GM21737 (cell line): ENCODE measurements around the gene FGGY.
"Not testable (repeated sequence)": the region's sequence is repeated elsewhere in the genome, so short reads cannot be mapped to it uniquely, and the experiment has no call there.

Experiments used
- ATAC-seq: cut with Tn5 transposase; IDR thresholded peaks from one replicate; pipeline ENCODE4 v1.9.1; 2021; ENCODE audit warnings: mild to moderate bottlenecking, moderate library complexity; ENCODE audit not compliant: unreplicated experiment

Gene FGGY

DNA sequence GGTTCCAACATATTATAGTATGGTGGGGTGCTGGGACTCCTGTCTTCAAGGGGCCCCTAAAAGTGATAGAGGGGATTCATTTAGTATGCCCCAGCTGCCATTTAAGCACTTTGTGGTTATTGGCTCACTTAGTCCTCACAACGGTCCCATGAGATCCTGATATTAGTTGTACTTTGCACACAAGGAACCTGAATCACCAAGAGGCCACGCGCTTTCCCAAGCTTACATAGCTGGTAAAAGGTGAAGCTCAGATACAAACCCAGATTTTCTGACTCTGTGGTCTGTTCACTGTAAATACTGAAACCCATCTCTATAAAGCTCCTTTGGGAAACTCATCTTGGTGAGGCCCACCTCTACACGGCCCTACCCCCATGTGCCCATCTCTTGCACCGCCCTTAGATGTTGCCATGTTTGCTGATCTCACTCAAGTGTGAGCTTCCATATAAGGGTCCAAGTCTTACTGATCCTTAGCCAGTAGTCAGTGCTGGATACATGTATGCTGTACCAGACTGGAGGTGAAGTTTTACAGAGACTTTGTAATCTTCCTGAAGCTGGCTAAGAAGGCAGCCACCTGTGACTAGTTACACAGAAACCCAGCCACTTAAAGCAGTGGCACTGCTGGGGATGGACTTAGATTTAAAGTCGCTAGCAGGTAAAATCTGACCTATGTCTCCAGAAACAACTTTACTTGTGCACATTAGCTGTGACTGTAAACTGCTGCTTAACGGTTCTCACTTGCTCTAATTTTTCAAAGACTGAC lies 393.5 kb downstream of the FGGY start:
- ATAC-seq: no peak

DNA sequence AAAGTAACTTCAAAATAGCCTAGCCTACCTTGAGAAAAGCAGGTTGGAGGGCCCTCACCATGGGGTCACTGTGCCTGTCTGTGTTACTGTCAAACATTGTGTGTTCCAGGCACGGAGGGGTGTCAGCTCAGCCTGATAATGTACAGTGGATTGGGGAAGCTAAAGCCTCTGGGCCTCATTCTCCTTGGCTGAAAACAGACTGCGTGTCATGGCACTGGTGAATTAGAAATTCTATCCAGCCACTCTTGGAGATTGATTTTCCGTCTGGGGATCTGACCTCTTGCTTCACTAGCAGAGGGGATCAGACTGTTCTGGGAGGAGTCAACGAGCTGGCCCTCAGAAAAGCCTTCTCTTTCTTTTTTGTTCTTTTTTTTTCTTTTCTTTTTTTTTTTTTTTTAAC lies 394.4 kb downstream of the FGGY start:
- no peak for ATAC-seq

DNA sequence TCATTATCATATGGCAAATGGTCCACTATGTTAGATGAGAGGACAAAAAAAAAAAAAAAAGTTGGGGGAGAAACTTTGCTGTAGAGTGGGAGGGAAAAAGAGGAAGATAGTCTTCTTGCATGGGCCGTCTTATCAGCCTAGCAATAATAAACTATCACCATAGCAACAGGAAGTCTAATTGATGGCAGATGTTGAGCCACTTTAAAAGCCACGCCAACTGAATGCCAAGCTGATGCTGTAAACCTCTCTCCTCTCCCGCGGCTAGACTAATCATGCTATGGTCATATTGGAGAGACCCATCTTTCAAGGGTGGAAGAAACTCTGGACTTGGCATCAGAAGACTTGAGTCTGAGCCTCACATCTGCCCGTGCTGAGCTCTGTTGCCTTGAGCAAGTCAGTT lies 395.7 kb downstream of the FGGY start:
- ATAC-seq: no peak

DNA sequence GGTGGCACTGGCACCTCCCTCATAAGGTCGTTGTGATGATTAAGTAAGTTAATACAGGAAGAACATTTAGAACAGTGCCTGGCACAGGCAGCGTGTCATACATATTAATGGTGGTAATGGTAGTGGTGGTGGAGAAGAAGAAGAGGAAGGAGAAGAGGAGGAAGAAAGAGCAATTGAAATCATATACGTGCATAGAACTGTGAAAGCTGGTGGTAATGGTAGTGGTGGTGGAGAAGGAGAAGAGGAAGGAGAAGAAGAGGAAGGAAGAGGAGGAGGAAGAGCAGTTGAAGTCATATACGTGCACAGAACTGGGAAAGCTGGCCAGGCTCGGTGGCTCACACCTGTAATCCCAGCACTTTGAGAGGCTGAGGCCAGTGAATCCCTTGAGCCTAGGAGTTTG lies 396.5 kb downstream of the FGGY start:
- ATAC-seq: no peak

DNA sequence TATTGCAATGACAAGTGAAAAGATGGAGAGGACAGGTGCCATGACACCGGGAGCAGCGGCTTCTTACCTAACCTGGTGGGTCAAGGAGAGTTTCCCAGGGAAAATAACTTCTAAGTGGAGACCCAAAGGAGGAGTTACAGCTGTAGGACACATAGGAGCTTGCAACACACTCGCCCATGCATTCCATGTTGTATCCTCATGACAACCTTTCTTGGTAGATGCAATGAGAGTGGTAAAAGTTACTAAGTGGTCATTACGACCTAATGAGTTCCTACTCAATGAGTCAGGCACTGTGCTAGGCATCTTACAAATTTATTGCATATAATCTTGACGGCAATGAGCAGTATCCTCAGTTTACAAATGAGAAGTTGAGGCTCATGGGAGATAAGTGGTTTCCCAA lies 398.4 kb downstream of the FGGY start:
- ATAC-seq: no peak

DNA sequence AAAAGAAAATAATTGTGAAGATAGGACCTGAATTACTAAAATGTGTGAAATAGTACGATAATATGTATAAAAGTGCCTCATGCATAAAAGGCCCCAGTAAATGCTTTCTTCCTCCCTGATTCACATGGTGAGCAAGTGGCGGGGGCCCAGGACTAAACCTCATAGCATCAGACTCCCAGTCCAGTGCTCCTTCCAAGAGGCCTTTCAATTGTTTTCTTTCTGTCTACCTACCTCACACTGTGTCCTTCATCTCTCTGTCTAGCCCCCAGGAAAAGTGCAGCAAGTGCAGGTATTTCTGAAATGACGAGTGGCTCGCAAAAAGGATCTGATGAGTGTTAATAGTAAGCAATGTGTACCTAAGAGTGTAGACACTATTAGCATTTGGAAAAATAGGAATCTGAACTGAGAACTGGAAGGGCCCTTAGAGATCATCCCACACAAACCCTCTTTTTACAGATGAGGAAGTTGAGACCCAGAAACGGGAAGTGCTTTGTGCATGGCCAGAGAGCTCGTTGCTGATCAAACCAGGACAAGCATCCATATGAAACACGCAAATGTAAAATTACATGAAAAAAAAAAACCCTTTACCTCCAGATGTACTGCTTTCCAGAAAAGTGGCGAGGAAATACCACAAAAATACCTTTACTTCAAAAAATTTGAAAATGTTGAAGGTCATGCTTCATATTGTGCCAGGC lies 399.7 kb downstream of the FGGY start:
- ATAC-seq: no peak

DNA sequence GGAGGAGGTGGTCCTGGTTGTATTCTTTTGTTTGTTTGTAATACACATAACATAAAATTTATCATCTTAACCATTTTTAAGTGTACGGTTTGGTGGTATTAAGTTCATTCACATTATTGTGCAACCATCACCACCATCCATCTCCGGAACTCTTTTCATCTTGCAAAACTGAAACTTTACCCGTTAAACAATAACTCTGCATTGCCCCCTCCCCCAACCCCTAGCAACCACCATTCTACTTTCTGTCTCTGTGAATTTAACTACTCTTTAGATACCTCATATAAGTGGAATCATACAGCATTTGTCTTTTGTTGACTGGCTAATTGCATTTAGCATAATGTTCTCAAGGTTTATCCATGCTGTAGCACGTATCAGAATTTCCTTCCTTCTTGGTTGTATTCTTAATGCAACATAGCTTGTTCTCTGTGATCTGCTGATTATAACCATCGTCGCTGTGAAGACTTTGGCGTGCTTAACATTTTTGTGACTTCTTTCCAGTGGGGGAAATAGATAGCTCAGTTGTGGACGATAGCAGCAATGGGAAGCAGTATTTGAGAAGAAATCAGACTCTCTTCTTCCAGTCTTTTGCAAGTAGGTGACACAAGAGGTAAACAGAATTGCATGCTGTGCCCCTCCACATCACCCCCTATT lies 400.4 kb downstream of the FGGY start:
- peak; percentile 65 for ATAC-seq

DNA sequence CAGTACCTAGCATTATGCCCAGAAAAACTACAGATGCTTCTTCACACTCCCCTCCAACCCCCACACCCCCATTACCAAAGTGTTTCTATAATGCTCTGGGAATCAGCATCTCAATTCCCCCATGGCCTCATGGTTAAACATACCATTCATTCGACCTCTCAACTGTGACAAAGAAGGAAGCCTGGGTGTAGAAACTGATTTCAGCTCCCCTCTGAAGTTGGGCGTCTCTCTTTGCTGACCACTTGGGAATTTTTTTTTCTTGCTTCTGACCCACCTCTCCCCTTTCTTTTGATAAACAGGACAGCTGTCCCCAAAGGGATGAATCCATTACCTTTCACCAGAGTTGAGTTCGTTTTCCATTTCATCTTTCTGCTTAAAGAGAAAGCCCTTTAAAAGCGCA lies 401.5 kb downstream of the FGGY start:
- no peak for ATAC-seq

DNA sequence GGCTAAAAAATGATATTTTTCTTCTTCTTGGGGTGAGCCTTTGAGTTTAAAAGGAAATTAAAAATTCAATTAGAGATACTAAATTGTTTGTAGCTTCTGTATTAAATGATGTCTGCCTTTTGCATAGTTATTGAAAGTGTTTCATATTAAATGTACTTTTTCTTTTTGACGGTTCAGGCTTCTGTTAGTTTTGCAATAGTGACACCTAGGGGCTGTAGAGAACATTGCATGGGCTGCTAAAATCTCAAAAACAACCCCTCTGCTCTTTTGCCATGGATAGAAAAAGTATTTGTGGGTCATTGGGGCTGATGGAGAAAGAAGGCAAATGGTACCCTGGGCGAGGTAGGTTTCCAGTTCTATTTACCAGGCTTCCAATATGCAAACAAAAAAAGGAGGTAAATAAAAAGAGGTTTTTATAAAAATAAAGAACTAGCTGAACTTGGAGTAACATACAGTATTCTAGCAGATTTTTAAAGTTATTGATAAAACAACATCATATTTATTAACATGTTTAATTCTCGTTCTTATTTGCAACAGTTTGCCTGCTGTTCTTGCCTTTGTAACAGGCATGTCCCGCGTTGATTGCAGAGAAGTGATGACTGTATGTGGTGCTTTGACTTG lies 402.4 kb downstream of the FGGY start:
- no peak for ATAC-seq

DNA sequence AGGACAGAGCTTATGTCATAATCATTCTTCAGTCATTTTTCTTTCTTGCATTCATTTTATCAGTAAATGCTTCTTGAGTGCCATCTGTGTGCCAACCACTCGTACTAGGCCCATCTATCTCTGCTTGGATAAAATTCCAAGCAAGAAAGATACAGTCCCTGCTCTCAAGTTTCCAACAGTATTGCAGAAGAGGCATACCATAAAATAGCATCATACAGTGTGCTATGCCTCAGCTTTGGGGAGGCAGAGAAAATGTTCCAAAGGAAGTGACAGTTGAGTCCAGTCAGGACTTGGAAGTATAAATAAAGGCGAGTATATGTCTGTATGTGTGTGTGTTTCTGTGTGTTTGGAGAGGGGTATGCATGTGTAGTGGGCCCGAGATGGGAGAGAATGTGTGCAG lies 404.5 kb downstream of the FGGY start:
- no peak for ATAC-seq

DNA sequence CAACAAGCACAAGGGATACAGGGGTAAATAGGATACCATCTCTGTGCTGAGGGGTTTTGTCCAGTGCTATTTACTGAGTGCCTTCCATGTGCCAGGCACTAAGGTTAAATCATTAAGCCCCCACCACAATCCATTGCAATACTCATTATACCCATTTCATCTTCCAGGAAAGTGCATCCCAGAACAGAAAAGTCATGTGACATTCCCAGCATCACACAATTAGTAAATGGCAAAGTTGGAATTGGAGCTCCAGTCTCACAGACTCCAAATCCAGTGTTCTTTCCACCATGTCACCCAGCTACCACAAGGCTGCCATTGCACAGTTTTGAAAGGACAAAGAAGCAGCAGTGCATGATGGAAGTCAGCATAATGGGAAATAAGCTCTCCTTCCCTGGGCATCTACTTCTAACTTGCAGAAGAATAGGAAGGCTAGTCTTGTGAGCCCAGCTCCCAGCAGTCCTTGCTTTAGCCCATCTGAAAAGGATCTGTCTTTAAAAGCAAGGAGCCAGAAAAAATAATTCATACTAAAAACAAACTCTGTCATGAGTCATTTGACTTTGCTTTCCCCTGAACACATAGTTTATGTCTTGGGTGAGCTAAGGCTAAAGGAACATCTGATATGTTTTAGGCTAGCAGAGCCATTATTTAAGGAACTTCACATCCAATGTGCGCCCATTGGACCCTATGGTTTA lies 406.5 kb downstream of the FGGY start:
- ATAC-seq: no peak

DNA sequence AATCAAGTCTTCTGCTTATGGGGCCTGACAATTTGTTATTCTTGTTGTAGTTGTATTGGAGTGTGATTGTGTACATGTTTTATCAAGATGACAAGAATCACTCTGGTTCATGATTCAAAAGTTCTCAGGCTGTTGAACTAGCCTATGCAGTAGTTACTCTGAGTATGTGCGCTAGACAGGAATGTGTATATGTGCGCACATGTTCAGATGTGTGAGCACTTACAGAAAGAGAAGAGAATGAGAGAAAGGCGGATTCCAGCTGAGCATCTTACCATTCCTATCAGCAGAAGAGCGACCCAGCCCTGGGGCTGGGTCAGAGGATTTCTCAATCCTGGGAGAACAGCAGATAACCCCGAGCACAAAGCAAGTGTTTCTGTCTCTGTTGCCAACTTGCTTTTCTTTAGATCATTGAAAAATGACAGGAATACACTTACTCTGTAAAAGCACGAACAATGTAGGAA lies 407.1 kb downstream of the FGGY start:
- ATAC-seq: no peak

DNA sequence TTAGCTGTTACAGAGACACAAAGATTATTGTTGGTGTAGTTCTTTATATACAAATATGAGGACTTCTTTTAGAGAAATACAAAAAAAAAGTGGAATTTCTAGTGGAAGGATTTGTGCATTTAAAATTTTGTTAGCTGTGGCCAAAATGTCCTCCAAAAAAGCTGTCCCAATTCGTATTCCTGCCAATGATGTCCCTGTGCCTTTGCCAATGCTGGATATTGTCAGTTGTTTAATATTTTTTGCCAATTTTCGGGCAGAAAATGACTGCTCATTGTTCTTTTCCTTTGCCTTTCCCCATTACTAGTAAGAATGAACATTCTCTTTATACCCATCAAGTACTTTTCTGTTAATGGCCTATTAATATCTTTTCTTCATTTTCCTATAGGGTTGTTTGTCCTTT lies 407.8 kb downstream of the FGGY start:
- no peak for ATAC-seq

DNA sequence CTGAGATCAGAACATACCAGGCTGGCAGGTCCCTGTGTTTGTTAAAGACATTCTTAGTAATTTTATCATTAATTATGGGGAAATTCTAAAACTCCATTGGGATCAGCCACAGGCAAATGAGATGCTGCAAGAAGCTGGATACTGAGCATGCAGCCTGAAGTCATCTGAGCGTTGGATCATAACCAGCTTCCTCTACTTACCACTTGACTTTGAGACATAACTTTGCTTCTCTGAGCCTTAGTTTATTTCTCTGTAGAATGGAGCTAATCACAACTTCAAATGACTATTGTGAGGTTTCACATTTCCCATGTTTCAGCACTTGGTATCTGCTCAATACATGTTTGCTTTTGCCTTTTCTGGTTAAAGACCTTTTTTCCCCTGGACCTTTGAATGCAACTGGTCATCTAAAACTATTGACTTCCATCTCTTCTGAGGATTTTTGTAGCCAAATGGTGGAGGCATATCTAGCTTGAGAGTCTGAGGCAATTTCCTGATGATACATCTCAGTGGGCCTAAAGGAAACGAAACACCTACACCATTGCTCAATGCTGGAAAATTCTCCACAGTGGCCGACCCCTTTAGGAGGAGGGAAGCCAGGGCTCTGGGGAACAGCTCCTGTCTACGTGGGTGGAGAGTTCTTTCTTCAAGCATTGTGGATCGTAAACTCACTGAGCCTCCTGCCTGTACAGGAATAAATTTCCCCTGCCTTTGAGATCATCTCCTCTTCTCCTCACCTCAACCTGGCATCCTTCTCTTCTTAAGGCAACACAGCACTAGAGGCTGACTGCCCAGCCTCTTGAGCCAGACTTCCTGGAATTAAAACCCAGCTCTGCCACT lies 408.8 kb downstream of the FGGY start:
- ATAC-seq: no peak

DNA sequence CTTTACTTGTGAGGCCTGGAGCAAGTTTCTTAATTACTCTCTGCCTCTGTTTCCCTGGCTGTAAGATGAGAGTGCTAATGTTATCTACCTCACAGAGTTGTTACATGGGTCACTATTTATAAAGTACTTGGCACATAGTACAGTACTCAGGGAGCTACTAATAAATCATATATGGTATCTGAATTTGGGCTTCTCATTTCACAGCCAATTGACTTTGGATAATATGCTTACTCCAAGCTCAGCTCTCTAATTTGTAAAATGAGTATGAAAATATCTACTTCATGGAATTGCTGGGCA lies 409.4 kb downstream of the FGGY start:
- no peak for ATAC-seq

DNA sequence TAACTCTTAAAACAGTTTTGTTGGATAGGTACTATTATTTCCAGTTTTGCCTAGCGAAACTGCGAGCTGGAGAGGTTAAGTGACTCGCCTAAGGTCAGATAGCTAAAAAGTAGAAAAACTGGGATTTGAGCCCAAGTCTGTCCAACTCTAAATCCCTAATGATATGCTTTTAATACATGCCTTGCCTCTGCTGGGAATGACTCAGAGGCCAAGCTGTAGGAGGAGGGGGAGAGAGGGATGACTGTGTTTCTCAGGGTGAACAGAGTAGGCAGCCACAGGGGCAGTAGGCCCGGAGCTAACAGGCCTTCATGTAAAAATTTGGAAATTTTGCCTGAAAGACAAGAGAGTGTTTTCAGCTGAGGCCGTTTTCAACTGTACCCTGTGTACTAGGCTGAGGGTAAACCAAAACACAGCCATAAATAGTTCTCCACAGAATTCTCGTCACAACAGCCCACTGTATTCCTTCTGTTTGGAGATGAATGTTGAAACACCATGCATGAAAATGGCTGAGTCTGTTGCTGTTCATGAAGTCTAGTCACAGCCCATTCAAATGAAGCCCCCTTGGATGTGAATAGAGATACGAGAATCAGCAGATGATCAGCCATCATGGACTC lies 410.4 kb downstream of the FGGY start:
- ATAC-seq: no peak

DNA sequence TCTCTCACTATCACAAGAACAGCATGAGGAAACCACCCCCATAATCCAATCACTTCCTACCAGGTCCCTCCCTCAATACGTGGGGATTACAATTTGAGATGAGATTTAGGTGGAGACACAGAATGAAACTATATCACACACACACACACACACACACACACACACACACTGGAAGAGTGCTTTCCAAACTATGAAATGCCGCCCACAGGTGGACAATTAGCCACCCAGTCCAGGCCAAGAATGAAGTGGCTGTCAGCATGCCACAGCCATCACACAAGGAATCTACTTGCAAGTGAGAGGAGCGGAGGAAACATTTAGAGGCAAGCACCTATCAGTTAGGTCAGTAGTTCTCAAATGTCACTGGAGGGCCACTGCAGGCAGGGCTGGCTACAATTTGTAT lies 412.4 kb downstream of the FGGY start:
- no peak for ATAC-seq

DNA sequence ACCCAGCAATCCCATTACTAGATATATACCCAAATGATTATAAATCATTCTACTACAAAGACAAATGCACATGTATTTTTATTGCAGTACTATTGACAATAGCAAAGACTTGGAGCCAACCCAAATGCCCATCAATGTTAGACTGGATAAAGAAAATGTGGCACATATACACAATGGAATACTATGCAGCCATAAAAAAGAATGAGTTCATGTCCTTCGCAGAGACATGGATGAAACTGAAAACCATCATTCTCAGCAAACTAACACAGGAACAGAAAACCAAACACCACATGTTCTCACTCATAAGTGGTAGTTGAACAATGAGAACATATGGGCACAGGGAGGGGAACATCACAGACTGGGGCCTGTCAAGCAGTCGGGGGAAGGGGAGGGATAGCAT lies 414.0 kb downstream of the FGGY start:
- not testable (repeated sequence) for ATAC-seq

DNA sequence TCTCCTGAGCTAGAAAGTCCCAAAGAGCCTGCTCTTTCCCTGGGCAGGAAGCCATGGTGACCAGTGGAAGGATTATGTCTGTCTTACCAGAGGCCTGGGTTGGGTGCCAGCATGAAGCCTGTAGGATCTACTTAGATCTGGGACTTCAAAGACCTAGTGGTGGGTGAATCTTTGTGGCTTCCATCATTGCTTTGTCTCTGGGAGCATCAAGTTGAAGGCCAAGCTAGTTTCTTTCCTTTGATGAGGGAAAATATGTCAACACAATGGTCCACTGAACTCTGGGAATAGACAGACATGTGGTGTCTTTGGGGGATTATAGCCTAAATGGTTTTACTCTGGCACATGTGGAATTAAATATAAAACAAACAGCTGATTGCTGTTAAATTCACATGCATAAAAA lies 417.3 kb downstream of the FGGY start:
- ATAC-seq: no peak

DNA sequence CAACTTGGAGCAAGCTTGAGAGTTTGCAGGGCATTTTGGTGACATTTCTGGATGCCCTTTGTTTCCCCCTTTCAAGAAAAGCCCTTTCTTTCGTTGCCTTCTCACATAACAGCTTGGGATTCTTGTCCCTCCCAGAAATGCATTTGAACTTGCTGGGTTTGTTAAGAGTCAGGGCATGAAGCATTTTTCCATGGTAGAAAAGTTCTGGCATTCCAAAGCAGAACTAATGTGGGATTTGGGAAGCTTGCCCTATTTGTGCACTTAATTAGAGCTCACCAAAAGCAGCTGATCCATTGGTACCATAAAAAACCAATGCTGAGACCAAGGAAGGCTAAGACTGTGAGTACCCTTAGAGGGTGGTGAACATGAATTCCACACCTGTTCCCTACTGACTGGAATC lies 418.1 kb downstream of the FGGY start:
- no peak for ATAC-seq
